Measurements from ENCODE around the gene KLF2.
A peak's percentile ranks its signal among the peaks of the same experiment; 100 is the strongest.
"Not testable (repeated sequence)": the region's sequence is repeated elsewhere in the genome, so short reads cannot be mapped to it uniquely, and the experiment has no call there.

KLF2 gene

GRCh38 chr19:16324384-16325160 is at the start of gene KLF2:
TSS of gene KLF2 (plus strand) at chr19:16324826. CDS start at chr19:16324924, 98 bp downstream.
- DNase-seq (ENCODE audit: low read depth), result peak; percentile 89

GRCh38 chr19:16280306-16280705 is 44.3 kb upstream of the KLF2 start:
- DNase-seq (ENCODE audit: low read depth), result no peak

- DNase-seq (ENCODE audit: low read depth), result no peak
Measured at GRCh38 chr19:16281743-16282142, 42.9 kb upstream of the KLF2 start.

- DNase-seq (ENCODE audit: low read depth), result no peak
Measured at GRCh38 chr19:16283210-16284061, 41.2 kb upstream of the KLF2 start.

GRCh38 chr19:16284505-16284904 is 40.1 kb upstream of the KLF2 start:
- no peak for DNase-seq (ENCODE audit: low read depth)

GRCh38 chr19:16285079-16285478 is 39.5 kb upstream of the KLF2 start:
- DNase-seq (ENCODE audit: low read depth), result not testable (repeated sequence)

- no peak for DNase-seq (ENCODE audit: low read depth)
Measured at GRCh38 chr19:16285769-16286498, 38.7 kb upstream of the KLF2 start.

GRCh38 chr19:16288544-16288943 is 36.1 kb upstream of the KLF2 start:
- no peak for DNase-seq (ENCODE audit: low read depth)

- no peak for DNase-seq (ENCODE audit: low read depth)
Measured at GRCh38 chr19:16289594-16289993, 35.0 kb upstream of the KLF2 start.

- DNase-seq (ENCODE audit: low read depth), result no peak
Measured at GRCh38 chr19:16290692-16291091, 33.9 kb upstream of the KLF2 start.

- DNase-seq (ENCODE audit: low read depth), result peak; percentile 88
Measured at GRCh38 chr19:16293118-16294091, 31.2 kb upstream of the KLF2 start.

- no peak for DNase-seq (ENCODE audit: low read depth)
Measured at GRCh38 chr19:16295057-16295456, 29.6 kb upstream of the KLF2 start.

GRCh38 chr19:16296713-16297112 is 27.9 kb upstream of the KLF2 start:
- DNase-seq (ENCODE audit: low read depth), result no peak

GRCh38 chr19:16297575-16298178 is 26.9 kb upstream of the KLF2 start:
- no peak for DNase-seq (ENCODE audit: low read depth)

- DNase-seq (ENCODE audit: low read depth), result no peak
Measured at GRCh38 chr19:16298334-16298733, 26.3 kb upstream of the KLF2 start.

GRCh38 chr19:16301999-16302694 is 22.5 kb upstream of the KLF2 start:
- no peak for DNase-seq (ENCODE audit: low read depth)

- DNase-seq (ENCODE audit: low read depth), result no peak
Measured at GRCh38 chr19:16303755-16304154, 20.9 kb upstream of the KLF2 start.

- not testable (repeated sequence) for DNase-seq (ENCODE audit: low read depth)
Measured at GRCh38 chr19:16304511-16304910, 20.1 kb upstream of the KLF2 start.

GRCh38 chr19:16305060-16305459 is 19.6 kb upstream of the KLF2 start:
- not testable (repeated sequence) for DNase-seq (ENCODE audit: low read depth)

GRCh38 chr19:16306728-16307402 is 17.8 kb upstream of the KLF2 start:
- no peak for DNase-seq (ENCODE audit: low read depth)

All from GM04504 (cell line).